A549 (cell line): ENCODE measurements around the gene CRBN. TPM values are rescaled to one million over a fixed set of nuclear protein-coding genes. Genes with fewer than 3 reads are reported as not detected.

ENCODE experiments used
- ATAC-seq, 2 experiments: fragments of 200-7000 bp in 1 of 2; fragments of >200 bp in 1 of 2; cut with Nextera tagmentation in 1 of 2; cut with Tn5 transposase in 1 of 2; 3 replicates each; pipeline versions ENCODE4 v1.8.0 to v1.9.1; 2018 to 2020; ENCODE audit warnings: mild to moderate bottlenecking in 1 of 2, moderate library complexity in 1 of 2
- CTCF ChIA-PET: fragments of 300-600 bp; sonication (Branson Sonifier 250); formaldehyde crosslinking; extraction: SDS; loops from one replicate; lab custom pipeline; 2021; ENCODE audit warnings: antibody characterized with exemption, inconsistent platforms; lab: Yijun Ruan, JAX
- POLR2A ChIA-PET: fragments of 350-600 bp; formaldehyde crosslinking; extraction: SDS; loops from one replicate; lab custom pipeline; 2021; ENCODE audit warnings: antibody characterized with exemption, inconsistent platforms; lab: Yijun Ruan, JAX
- DNase-seq, 2 experiments: peaks; one replicate each; pipeline versions ENCODE4 v3.0.0 to v3.0.0-alpha.2; 2011 to 2016; ENCODE audit warnings: low read depth in 1 of 2, low spot score in 1 of 2
- FAIRE-seq: peaks from 2 replicates; lab custom pipeline; 2011; peaks lifted over from hg19 to GRCh38; lab: Jason Lieb, UNC
- H3K27ac ChIP-seq, 2 experiments: fragments of >200 bp; sonication (Bioruptor Twin); formaldehyde crosslinking; 3 replicates each; pipeline ENCODE4 v1.5.1; 2016 to 2017
- H3K4me1 ChIP-seq: fragments of >200 bp; sonication (Bioruptor Twin); formaldehyde crosslinking; 3 replicates; pipeline ENCODE4 v1.6.1; 2016
- H3K4me2 ChIP-seq: fragments of >200 bp; sonication (Bioruptor Twin); formaldehyde crosslinking; 3 replicates; pipeline ENCODE4 v1.6.1; 2016
- H3K4me3 ChIP-seq: fragments of >200 bp; sonication (Bioruptor Twin); formaldehyde crosslinking; 3 replicates; pipeline ENCODE4 v1.5.1; 2016
- H3K9me3 ChIP-seq: fragments of >200 bp; sonication (Bioruptor Twin); formaldehyde crosslinking; 3 replicates; pipeline ENCODE4 v1.6.1; 2016
- CBX2 ChIP-seq: fragments of 200-600 bp; sonication (generic); IDR thresholded peaks from 2 replicates; pipeline ENCODE4 v1.6.1; 2016; ENCODE audit warnings: low read depth, mild to moderate bottlenecking, borderline replicate concordance
- CHD2 ChIP-seq: fragments of 150-350 bp; IDR thresholded peaks from 2 replicates; pipeline ENCODE4 v1.6.1; 2014; ENCODE audit warnings: low read length; ENCODE audit not compliant: partially characterized antibody
- CHD4 ChIP-seq: fragments of 200-600 bp; sonication (generic); IDR thresholded peaks from 2 replicates; pipeline ENCODE4 v1.6.1; 2016; ENCODE audit warnings: antibody characterized with exemption, mild to moderate bottlenecking, borderline replicate concordance
- EHF ChIP-seq: fragments of 250-450 bp; sonication (Bioruptor Pico); IDR thresholded peaks from 2 replicates; pipeline ENCODE4 v1.5.0; 2020; ENCODE audit warnings: mild to moderate bottlenecking
- EP300 ChIP-seq, 2 experiments: fragments of >200 bp; sonication (Bioruptor Twin); formaldehyde crosslinking; IDR thresholded peaks; 2 replicates in 1 of 2; 3 replicates in 1 of 2; pipeline ENCODE4 v1.6.1; 2016 to 2017
- ESRRA ChIP-seq: fragments of 150-350 bp; IDR thresholded peaks from 2 replicates; pipeline ENCODE4 v1.6.1; 2014; ENCODE audit warnings: mild to moderate bottlenecking, low read length, borderline replicate concordance
- HDAC2 ChIP-seq: fragments of 200-600 bp; sonication (generic); IDR thresholded peaks from 2 replicates; pipeline ENCODE4 v1.6.1; 2016
- HOXB13 ChIP-seq: fragments of 250-450 bp; sonication (Bioruptor Pico); IDR thresholded peaks from 2 replicates; pipeline ENCODE4 v1.5.0; 2020; ENCODE audit warnings: low read depth, mild to moderate bottlenecking, moderate library complexity
- KDM5A ChIP-seq: fragments of 200-600 bp; sonication (generic); IDR thresholded peaks from 2 replicates; pipeline ENCODE4 v1.6.1; 2016; ENCODE audit warnings: antibody characterized with exemption, mild to moderate bottlenecking
- MAFK ChIP-seq: fragments of 450-650 bp; IDR thresholded peaks from 2 replicates; pipeline ENCODE4 v1.6.1; 2014; ENCODE audit not compliant: partially characterized antibody
- NPAS2 ChIP-seq: fragments of 250-450 bp; sonication (Bioruptor Pico); IDR thresholded peaks from 2 replicates; pipeline ENCODE4 v1.8.0; 2022; ENCODE audit warnings: mild to moderate bottlenecking, moderate library complexity, borderline replicate concordance
- NR3C1 ChIP-seq: fragments of >200 bp; sonication (Bioruptor Twin); formaldehyde crosslinking; IDR thresholded peaks from 3 replicates; pipeline ENCODE4 v1.6.1; 2017
- PHF8 ChIP-seq: fragments of 200-600 bp; sonication (generic); IDR thresholded peaks from 2 replicates; pipeline ENCODE4 v1.6.1; 2016; ENCODE audit warnings: low read depth, mild to moderate bottlenecking, antibody characterized with exemption, moderate library complexity, borderline replicate concordance
- POLR2A ChIP-seq: IDR thresholded peaks from 2 replicates; pipeline ENCODE4 v1.6.1; 2012; ENCODE audit warnings: mild to moderate bottlenecking, low read length
- POLR2AphosphoS2 ChIP-seq: conservative IDR thresholded peaks from 2 replicates; pipeline ENCODE4 v1.6.1; 2012; ENCODE audit warnings: low read length, improper control_type of control experiment, inconsistent platforms
- RCOR1 ChIP-seq: fragments of 150-350 bp; IDR thresholded peaks from 2 replicates; pipeline ENCODE4 v1.6.1; 2014; ENCODE audit warnings: antibody characterized with exemption, low read length, low read depth
- TFCP2L1 ChIP-seq: fragments of 250-450 bp; sonication (Bioruptor Pico); IDR thresholded peaks from 2 replicates; pipeline ENCODE4 v1.5.0; 2021; ENCODE audit warnings: mild to moderate bottlenecking
- ZFP36 ChIP-seq: fragments of 450-650 bp; IDR thresholded peaks from 2 replicates; pipeline ENCODE4 v1.6.1; 2014; ENCODE audit warnings: borderline replicate concordance; ENCODE audit not compliant: partially characterized antibody
- WGBS: methylation state at CpG from one replicate; pipeline ENCODE4 v1.1.6; 2017; ENCODE audit errors: missing lambda C conversion rate; 5-methylcytosine and 5-hydroxymethylcytosine counted together
- polyA plus RNA-seq, 4 experiments: library from polyadenylated mRNA; depleted of rRNA in 3 of 4; stranded (reverse); fragments of >200 nt; fragmentation: RNase III in 1 of 4; extraction: RNeasy Plus Mini Kit Qiagen cat#74134 plus additional on column Dnase treatment in 1 of 4; gene quantifications; 2 replicates in 3 of 4; 3 replicates in 1 of 4; pipeline ENCODE4 v1.2.3, GENCODE V29; 2011 to 2017
- TF ChIP-seq, protein P1 (sequence below): fragments of >200 bp; sonication (Bioruptor Twin); formaldehyde crosslinking; IDR thresholded peaks from 3 replicates; pipeline ENCODE4 v1.6.1; 2016
- TF ChIP-seq, protein P2 (sequence below): fragments of >200 bp; sonication (Bioruptor Twin); formaldehyde crosslinking; IDR thresholded peaks from 2 replicates; pipeline ENCODE4 v1.6.1; 2016
- TF ChIP-seq, protein P3 (sequence below): fragments of 250-450 bp; sonication (Bioruptor Pico); IDR thresholded peaks from 2 replicates; pipeline ENCODE4 v1.5.0; 2020; ENCODE audit warnings: low read depth, mild to moderate bottlenecking, moderate library complexity

The CRBN gene
- polyA plus RNA-seq, 2 of the 4 experiments (the other 2 are of a cell fraction) = 21.8 to 41.0 TPM

- no peak overlapping the region for H3K4me3 ChIP-seq
- POLR2A ChIA-PET = no interaction called here
- H3K4me1 ChIP-seq = no peaks in the 10 kb centered on the region
- ATAC-seq = no peak
- no peak overlapping the region for H3K4me2 ChIP-seq
- no peaks in the 10 kb centered on the region; the same call in 2 of the 3 replicates for H3K9me3 ChIP-seq
- no peak for TF ChIP-seq ZFP36
- no peak for FAIRE-seq
- CTCF ChIA-PET = no interaction called here
- no peak overlapping the region for H3K27ac ChIP-seq
- DNase-seq = no peak
- 22% methylated on average over 4 of the region's 4 CpGs for WGBS
These were observed 73.7 kb downstream of the CRBN start for GRCh38 chr3:3105815-3106214.

- no peaks in the 10 kb centered on the region for H3K4me1 ChIP-seq
- 40% methylated on average over 3 of the region's 3 CpGs for WGBS
- CTCF ChIA-PET = no interaction called here
- TF ChIP-seq MAFK (peak; percentile 75), EHF (CRISPR knock-in tag) (no peak), HOXB13 (no peak), CHD4 (no peak), NR3C1 (no peak)
- no peak overlapping the region for H3K4me2 ChIP-seq
- POLR2A ChIA-PET = no interaction called here
- no peak for ATAC-seq
- no peak for DNase-seq
- H3K27ac ChIP-seq = no peak overlapping the region
- H3K4me3 ChIP-seq = no peak overlapping the region
- H3K9me3 ChIP-seq = no peaks in the 10 kb centered on the region; the same call in 2 of the 3 replicates
- no peak for FAIRE-seq
These were observed 74.2 kb downstream of the CRBN start for GRCh38 chr3:3105246-3105645.

DNA sequence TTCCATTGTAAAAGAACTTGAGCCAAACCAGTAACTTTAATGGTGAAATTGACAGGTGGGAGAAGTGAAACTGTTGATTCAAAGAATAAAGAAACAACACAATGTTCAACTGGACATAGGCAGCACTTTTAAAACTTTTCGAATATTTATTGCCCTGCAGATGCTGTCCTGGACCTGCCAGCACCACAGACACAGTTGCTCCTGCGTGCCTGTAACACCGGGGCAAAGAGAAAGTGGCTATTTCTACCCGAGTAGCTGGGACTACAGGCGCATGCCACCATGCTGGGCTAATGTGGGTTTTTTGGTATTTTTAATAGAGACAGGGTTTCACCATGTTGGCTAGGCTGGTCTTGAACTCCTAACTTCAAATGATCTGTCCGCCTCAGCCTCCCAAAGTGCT, 76.7 kb downstream of the CRBN start:
- TF ChIP-seq NR3C1 (no peak), EHF (CRISPR knock-in tag) (no peak), POLR2AphosphoS2 (no peak), POLR2A (no peak), CBX2 (no peak), EP300 (IDR thresholded peaks at IDR 0.05) (no peak), CHD2 (no peak), HDAC2 (no peak), ESRRA (no peak), PHF8 (no peak), KDM5A (no peak), RCOR1 (no peak), NPAS2 (CRISPR knock-in tag) (no peak), TFCP2L1 (CRISPR knock-in tag) (no peak)
- TF ChIP-seq, protein P1, sequence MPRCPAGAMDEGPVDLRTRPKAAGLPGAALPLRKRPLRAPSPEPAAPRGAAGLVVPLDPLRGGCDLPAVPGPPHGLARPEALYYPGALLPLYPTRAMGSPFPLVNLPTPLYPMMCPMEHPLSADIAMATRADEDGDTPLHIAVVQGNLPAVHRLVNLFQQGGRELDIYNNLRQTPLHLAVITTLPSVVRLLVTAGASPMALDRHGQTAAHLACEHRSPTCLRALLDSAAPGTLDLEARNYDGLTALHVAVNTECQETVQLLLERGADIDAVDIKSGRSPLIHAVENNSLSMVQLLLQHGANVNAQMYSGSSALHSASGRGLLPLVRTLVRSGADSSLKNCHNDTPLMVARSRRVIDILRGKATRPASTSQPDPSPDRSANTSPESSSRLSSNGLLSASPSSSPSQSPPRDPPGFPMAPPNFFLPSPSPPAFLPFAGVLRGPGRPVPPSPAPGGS = no peak
- TF ChIP-seq, protein P2, sequence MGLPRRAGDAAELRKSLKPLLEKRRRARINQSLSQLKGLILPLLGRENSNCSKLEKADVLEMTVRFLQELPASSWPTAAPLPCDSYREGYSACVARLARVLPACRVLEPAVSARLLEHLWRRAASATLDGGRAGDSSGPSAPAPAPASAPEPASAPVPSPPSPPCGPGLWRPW = no peak
- TF ChIP-seq, protein P3, sequence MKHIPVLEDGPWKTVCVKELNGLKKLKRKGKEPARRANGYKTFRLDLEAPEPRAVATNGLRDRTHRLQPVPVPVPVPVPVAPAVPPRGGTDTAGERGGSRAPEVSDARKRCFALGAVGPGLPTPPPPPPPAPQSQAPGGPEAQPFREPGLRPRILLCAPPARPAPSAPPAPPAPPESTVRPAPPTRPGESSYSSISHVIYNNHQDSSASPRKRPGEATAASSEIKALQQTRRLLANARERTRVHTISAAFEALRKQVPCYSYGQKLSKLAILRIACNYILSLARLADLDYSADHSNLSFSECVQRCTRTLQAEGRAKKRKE (CRISPR knock-in tag) = no peak
- H3K4me2 ChIP-seq = no peak overlapping the region
- no peak overlapping the region for H3K4me3 ChIP-seq
- ATAC-seq (no peak), FAIRE-seq (no peak), DNase-seq (no peak)
- ChIA-PET CTCF (no interaction called here), POLR2A (no interaction called here)
- 18% methylated on average over 6 of the region's 6 CpGs for WGBS
- H3K9me3 ChIP-seq = no peaks in the 10 kb centered on the region; the same call in 2 of the 3 replicates
- no peak overlapping the region for H3K27ac ChIP-seq
- H3K4me1 ChIP-seq = no peaks in the 10 kb centered on the region
